HG03469 (cell line): ENCODE results near the gene FMNL2.

Experiments used
- ATAC-seq: cut with Tn5 transposase; IDR thresholded peaks from one replicate; pipeline ENCODE4 v1.9.1; 2021; ENCODE audit warnings: mild to moderate bottlenecking, moderate library complexity, moderate number of reproducible peaks; ENCODE audit not compliant: unreplicated experiment

Gene FMNL2

GRCh38 chr2:152489364-152489763 is 154.4 kb downstream of the FMNL2 start:
- no peak for ATAC-seq

DNA sequence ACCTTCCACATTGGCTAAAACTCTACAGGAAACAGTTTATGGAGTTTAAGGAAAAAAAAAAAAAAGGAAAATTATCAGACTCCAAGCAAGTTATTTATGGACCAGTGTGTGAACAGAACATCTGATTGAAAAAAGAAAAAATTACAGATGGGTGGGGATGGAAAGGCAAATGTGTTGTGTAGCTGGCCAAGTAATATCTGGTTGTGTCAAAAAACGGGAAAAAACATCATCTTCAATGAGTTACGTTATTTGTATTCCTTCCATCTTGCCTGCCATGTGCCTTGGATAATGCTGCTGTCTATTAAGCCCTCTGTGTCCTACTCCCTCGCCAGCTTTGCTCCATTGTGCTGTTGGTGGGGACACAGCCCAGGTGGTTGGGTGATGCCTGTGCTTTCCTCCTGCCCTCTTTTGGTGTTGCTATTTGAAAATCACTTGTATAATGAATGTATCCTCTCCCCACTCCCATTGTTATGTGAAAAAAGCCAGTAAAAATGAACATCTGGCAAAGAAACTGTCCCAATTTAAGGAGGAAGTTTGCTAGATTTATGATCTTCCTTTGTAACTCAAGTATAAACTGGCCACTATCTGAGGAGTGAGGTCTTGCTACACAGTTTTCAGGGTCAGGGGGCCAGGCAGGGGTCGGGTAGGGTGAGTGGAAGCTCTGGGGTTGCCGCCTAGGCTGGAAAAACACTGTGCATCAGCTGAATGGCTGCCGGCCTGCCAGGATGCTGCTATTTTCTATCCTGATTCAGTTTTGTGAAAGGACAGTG is 155.9 kb downstream of the FMNL2 start:
- no peak for ATAC-seq

GRCh38 chr2:152492131-152492530 is 157.2 kb downstream of the FMNL2 start:
- no peak for ATAC-seq

- no peak for ATAC-seq
Measured at GRCh38 chr2:152492911-152493310, 157.9 kb downstream of the FMNL2 start.

DNA sequence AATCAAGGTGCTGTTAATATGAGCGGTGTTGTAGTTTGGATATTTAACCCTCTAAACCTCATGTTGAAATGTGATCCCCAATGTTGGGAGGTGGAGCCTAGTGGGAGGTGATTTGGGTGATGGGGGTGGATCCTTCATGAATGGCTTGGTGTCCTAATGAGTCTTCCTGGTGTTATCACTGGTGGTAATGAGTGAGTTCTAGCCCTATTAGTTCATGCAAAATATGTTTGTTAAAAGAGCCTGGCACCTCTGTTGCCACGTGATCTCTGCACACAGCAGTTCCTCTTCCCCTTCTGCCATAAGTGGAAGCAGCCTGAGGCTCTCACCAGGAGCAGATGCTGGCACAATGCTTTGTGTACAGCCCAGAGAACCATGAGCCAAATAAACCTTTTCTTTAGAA is 158.4 kb downstream of the FMNL2 start:
- no peak for ATAC-seq

DNA sequence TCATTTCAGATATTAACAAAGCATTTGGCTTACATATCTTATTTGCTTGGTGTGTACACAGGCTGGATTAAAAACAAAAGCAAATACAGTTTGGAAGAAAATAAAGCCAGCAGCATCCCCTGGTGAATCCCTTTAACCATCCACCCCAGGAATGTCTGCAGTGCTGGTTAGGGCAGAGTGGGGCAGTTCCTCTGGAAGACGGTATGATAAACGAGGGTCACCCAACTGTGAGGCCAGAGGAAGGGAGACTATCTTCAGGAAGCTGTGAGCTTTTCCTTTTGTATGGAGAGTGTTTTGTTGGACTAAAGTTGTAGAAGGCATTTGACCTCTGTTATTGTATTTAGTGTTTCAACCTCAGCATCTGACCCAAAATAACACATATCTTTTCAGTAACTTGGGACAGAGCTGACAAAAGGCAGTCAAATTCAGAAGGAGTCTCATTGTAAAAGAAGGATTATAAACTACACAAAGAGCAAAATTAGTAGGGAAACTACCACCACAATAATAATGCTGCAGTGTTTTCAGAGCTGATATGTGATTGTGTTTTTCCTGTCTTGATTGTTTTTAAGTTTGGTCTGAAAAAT is 159.1 kb downstream of the FMNL2 start:
- ATAC-seq: no peak

GRCh38 chr2:152496371-152496770 is 161.4 kb downstream of the FMNL2 start:
- ATAC-seq: no peak

DNA sequence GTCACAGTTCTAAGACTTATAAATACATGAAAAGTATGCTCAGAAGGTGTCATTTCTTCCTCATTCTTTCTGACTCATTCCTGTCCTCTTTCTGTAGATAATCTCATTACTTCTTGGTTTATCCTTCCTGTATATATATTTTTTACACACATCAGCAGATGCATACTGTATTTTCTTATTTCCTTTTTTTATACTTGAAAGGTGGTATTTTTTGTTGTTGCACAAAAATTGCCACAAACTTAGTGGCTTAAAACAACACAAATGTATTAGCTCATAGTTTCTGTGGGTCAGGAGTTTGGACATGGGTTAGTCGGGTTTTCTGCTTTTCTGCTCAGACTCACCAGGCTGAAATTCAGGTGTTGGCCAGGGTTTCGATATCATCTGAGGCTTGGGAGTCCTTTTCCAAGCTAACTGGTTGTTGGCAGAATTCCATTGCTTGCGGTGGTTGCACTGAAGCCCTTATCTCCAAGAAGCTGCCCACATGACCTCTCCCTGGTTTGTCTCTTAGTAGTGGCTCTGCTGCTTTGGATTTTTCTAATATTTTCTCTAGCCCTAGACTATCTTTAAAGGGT is 162.6 kb downstream of the FMNL2 start:
- peak; percentile 72 for ATAC-seq

- ATAC-seq: no peak
Measured at GRCh38 chr2:152499331-152499816, 164.4 kb downstream of the FMNL2 start.

- no peak for ATAC-seq
Measured at GRCh38 chr2:152499896-152500735, 165.1 kb downstream of the FMNL2 start.

DNA sequence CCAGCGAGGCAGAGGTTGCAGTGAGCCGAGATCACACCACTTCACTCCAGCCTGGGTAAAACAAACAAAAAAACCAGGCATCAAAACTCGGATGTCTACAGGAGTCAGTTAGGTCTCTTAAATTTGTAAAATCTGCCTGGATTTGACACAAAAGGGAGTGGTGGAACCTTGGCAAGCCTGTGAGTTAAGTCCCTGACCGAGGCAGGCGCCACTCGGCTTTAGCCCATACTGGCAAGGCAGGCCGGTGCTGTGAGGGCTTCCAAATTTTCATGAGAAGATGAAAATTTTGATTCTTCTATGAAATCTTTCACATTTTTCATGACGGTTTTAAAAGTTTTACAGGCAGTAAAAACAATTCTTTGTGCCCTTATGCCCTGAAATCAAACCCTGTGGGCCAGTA is 165.8 kb downstream of the FMNL2 start:
- no peak for ATAC-seq

DNA sequence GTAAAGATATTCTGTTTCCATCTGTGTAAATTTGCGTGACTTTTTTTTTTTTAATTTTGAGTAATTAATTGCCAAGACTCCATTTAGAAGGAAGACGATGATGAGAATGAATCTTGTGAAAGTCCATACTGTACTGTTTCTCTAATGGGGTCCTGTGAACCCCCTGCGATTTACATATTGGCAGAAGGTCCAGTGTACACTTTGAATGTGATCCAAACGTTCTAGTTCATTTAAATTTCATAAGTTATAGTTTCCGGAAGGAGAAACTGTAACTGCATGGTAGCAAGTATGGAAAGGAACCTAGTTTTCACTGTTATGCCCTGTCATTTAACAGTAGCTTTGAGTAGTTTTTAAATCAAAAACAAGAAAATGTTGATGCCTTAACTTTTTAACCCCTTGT is 166.7 kb downstream of the FMNL2 start:
- no peak for ATAC-seq

DNA sequence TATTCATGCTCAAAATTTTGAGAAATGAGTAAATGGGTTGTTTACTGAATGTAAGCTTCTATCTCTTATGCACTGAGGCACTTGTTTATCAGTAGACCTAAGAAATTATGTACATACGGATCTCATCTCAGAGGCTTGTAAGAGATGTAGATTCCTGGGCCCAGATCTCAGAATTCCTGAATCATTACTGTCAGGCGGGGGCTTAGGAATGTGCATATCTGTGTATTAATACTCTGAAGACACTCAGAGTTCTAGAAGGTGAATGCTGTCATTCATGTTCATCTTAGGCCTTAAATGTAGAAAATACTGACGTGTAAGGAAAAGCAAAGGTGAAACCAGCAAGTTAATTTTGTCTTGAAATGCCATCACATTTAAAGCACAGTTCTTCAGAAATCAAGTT is 169.6 kb downstream of the FMNL2 start:
- ATAC-seq: no peak

- no peak for ATAC-seq
Measured at GRCh38 chr2:152505495-152505906, 170.5 kb downstream of the FMNL2 start.

GRCh38 chr2:152506843-152507242 is 171.9 kb downstream of the FMNL2 start:
- ATAC-seq: no peak

- ATAC-seq: no peak
Measured at GRCh38 chr2:152507907-152508306, 172.9 kb downstream of the FMNL2 start.

- ATAC-seq: no peak
Measured at GRCh38 chr2:152508446-152508845, 173.5 kb downstream of the FMNL2 start.

- ATAC-seq: no peak
Measured at GRCh38 chr2:152509772-152510491, 175.0 kb downstream of the FMNL2 start.

DNA sequence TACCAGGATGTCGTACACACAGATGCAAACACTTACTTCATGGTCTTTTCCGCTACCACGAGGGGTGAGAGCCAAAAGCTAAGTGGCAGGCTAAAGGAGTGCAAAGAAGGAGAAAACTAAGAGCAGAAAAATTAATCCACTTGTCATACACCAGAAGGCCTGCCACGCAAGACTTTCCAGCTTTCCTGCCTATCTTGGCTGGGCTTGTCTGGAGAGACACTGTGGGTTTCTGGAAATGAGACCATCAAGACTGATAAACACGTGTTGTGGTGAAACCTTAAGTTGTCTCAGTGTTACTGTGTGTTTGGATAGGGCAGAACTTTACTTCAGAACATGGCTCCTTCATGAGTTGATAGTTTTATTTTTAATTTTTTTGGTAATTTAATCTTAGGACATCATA is 175.6 kb downstream of the FMNL2 start:
- ATAC-seq: no peak

DNA sequence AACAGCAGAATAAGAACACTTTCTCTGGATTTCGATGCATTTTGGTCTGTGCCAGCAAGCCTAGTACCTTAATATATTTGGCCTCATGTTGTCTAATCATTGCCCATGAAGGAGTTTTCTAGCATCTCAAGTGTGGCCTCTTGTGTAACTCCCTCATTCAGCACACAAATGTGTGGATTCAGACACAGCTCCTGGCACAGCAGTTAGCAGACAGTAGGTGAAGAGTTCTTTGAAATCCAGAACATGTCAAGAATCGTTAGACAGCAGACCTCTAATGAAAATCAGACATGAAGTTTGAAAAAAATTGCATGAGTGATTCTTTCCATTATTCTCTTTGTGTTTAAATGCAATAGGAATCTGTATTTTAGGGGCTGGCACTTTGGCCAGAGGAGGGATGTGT is 177.0 kb downstream of the FMNL2 start:
- no peak for ATAC-seq

DNA sequence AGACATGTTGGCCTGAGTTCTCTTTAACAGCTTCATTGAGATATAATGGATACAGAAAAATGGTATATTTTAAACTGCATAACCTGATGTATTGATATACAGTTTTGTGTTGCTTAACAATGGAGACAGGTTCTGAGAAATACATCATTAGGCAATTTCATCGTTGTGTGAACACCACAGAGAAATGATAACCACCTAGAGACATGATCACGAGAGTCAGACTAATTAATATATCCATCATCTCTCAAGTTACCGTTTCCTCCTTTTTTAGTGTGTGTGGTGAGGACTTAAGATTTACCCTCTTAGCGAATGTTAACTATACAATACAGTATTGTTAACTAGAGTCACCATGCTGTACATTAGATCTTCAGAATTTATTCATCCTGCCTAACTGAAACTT is 178.1 kb downstream of the FMNL2 start:
- no peak for ATAC-seq
